ENCODE results near the gene SLC6A12. TPM values are rescaled to one million over a fixed set of nuclear protein-coding genes. Genes with fewer than 3 reads are reported as not detected.

SLC6A12 gene
- total RNA-seq, 1 donor from 2014 or later, result 14.2 TPM

DNA sequence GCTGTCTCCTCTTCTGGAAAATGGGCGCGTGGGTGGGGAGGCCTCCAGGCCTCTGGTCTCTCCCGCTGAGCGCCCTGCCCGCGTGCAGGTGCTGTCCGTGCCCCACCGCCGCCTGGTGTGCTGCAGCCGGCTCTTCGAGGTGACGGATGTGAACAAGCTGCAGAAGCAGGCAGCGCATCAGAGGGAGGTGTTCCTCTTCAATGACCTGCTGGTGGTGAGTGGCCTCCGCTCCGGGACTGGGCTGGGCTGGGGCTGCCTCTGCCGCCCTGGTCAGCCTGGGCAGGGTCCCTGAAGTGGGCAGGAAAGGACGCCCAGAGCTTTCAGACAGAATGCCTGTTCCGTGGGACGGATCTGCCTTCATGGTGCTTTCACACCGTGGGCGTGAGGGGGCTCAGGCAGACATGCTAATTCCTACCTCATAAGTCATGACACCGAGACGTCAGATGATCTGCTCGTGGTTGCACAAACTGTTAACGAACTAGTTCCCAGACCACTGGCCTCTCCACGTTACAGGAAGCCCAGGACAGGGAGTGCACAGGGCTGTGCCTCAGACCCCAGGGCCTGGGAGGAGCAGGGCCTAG lies 50.5 kb downstream of the SLC6A12 start:
- ATAC-seq (no peak), DNase-seq (no peak)
- Histone ChIP-seq H3K9me3 (no peaks in the 10 kb centered on the region), H3K4me3 (no peak overlapping the region), H3K36me3 (no peaks in the 10 kb centered on the region), H3K27me3 (ENCODE audit: low read depth) (no peaks in the 10 kb centered on the region), H3K4me1 (no peaks in the 10 kb centered on the region), H3K27ac (no peak overlapping the region)
- TF ChIP-seq, protein P1, sequence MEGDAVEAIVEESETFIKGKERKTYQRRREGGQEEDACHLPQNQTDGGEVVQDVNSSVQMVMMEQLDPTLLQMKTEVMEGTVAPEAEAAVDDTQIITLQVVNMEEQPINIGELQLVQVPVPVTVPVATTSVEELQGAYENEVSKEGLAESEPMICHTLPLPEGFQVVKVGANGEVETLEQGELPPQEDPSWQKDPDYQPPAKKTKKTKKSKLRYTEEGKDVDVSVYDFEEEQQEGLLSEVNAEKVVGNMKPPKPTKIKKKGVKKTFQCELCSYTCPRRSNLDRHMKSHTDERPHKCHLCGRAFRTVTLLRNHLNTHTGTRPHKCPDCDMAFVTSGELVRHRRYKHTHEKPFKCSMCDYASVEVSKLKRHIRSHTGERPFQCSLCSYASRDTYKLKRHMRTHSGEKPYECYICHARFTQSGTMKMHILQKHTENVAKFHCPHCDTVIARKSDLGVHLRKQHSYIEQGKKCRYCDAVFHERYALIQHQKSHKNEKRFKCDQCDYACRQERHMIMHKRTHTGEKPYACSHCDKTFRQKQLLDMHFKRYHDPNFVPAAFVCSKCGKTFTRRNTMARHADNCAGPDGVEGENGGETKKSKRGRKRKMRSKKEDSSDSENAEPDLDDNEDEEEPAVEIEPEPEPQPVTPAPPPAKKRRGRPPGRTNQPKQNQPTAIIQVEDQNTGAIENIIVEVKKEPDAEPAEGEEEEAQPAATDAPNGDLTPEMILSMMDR (IDR thresholded peaks at IDR 0.05), result no peak
- intact Hi-C loops (cut with DNase I), result no loop called here

DNA sequence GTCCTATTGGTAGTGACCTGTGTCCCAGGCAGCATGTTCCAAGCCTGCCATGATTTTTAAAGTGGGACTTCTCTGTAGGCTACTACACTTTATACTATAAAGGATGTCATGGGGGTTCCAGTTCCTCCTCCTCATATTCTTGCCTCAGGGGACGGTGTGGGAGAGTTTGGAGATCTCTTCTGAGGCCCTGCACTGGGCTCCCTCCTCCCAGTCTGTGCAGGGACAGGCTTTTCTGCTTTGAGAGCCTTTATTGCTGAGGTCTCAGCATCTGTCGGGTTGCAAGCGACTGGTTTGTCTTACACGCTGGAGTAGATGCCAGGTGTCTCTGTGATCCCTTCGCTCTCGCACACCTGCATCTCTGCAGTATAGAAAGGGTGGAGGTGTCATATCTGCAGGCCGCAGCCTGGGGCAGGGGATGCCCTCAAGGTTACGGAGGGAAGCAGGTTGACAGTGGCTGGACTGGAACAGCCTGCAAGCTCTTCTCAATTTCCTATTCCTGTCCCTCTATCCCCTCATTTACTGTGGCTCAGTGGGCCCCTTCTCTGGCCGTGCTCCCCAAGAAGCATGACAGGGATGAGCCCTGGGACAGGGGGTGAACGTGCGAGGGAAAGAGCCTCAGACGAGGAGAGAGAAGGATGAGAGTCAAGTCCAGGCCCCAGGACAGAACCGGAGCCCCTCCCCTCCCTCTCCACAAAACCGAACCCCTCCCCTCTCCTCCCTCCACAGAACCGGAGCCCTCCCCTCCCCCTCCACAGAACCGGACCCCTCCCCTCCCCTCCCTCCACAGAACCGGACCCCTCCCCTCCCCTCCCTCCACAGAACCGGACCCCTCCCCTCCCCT lies 51.3 kb downstream of the SLC6A12 start:
- no peaks in the 10 kb centered on the region for H3K27me3 ChIP-seq (ENCODE audit: low read depth)
- DNase-seq, result no peak
- TF ChIP-seq, protein P1 (IDR thresholded peaks at IDR 0.05), result no peak

DNA sequence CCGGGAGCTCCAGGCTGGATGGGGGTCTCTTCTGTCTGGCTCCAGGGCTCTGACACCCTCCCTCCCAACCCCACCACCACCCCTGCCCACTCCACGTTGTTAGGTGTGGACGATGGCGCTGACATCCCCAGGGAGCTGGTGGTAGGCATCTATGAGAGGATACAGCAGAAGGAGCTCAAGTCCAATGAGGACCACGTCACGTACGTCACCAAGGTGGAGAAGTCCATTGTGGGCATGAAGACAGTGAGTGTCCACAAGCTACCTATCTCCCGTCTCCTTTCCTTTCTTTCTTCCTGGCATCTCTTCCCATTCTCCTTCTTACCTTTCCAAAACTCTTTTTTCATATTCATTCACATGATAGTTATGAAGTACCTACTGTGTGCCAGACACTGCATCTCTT lies 52.1 kb downstream of the SLC6A12 start:
- DNase-seq (no peak), ATAC-seq (no peak)
- H3K4me1 ChIP-seq, result no peaks in the 10 kb centered on the region
- no peak overlapping the region for H3K27ac ChIP-seq
- H3K4me3 ChIP-seq, result no peak overlapping the region
- no peaks in the 10 kb centered on the region for H3K36me3 ChIP-seq
- intact Hi-C loops (cut with DNase I), result no loop called here
- TF ChIP-seq, protein P1 (IDR thresholded peaks at IDR 0.05), result no peak
- no peaks in the 10 kb centered on the region for H3K27me3 ChIP-seq (ENCODE audit: low read depth)
- no peaks in the 10 kb centered on the region for H3K9me3 ChIP-seq

More for the DNA sequence above, 51.3 kb downstream of the SLC6A12 start:
- intact Hi-C loops (cut with DNase I), result no loop called here
- H3K27ac ChIP-seq, result no peak overlapping the region
- ATAC-seq, result no peak
- no peak overlapping the region for H3K4me3 ChIP-seq
- no peaks in the 10 kb centered on the region for H3K9me3 ChIP-seq
- H3K4me1 ChIP-seq, result no peaks in the 10 kb centered on the region
- H3K36me3 ChIP-seq, result no peaks in the 10 kb centered on the region

DNA sequence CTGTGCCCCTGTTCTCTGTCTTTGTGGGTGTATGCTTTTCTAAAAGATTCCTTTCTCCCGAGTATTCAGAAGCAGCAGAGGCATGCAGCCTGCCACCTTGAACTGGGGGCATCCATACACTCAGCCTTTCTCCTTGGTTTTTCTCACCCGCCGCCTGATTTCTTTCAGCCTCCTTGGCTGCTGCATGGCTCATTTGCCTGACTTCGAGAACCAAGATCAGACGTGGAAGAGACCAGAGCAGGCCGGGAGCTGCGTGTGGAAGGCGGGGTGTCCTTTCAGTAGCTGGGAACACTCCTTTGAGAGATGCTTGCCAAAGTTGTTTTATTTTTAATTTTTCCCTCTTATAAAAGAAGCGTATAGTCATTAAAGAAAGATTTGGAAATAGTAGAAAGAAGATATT lies 53.1 kb downstream of the SLC6A12 start:
- Histone ChIP-seq H3K27ac (no peak overlapping the region), H3K36me3 (no peaks in the 10 kb centered on the region), H3K4me1 (no peaks in the 10 kb centered on the region), H3K9me3 (no peaks in the 10 kb centered on the region), H3K4me3 (no peak overlapping the region), H3K27me3 (ENCODE audit: low read depth) (no peaks in the 10 kb centered on the region)
- DNase-seq (no peak), ATAC-seq (no peak)
- intact Hi-C loops (cut with DNase I), result no loop called here
- TF ChIP-seq, protein P1 (IDR thresholded peaks at IDR 0.05), result no peak

DNA sequence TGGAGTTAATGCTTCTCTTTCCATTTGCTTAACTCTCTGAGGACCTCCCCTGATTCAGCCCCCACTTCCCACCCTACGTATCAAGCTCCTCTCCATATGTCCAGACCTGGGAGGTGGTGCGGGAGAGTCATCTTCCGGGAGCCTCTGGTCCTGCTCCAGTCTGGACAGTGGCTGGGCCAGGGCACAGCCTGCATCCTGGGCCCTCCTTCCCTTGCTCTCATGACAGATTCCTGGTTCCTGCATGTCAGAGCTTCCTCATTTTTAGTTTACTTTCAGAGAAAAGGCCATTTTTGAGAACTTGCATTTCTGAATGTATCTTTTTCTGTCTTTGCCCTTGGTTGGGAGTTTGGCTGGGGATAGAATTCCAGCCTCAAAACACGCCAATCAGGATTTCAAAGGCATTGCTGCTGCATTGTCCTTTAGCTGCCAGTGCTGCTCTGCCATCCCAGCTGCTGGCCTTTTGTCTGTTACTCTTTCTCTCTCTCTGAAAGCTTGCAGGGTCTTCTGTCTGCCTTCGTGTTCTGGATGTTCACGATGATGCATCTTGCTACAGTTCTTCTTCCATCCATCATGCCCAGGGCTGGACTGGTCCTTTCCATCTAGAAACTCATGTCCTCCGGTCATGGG lies 54.7 kb downstream of the SLC6A12 start:
- TF ChIP-seq, protein P1 (IDR thresholded peaks at IDR 0.05), result no peak
- H3K27me3 ChIP-seq (ENCODE audit: low read depth), result no peaks in the 10 kb centered on the region

More for the DNA sequence above, 54.7 kb downstream of the SLC6A12 start:
- Histone ChIP-seq H3K4me1 (no peaks in the 10 kb centered on the region), H3K9me3 (no peaks in the 10 kb centered on the region), H3K27ac (no peak overlapping the region), H3K4me3 (no peak overlapping the region), H3K36me3 (no peaks in the 10 kb centered on the region)
- intact Hi-C loops (cut with DNase I), result no loop called here
- ATAC-seq, result no peak
- no peak for DNase-seq
